GM21515 (cell line): ENCODE measurements around the gene FAM131C.
"Not testable (repeated sequence)": the region's sequence is repeated elsewhere in the genome, so short reads cannot be mapped to it uniquely, and the experiment has no call there.

Source experiments
- ATAC-seq: cut with Tn5 transposase; IDR thresholded peaks from one replicate; pipeline ENCODE4 v1.9.1; 2021; ENCODE audit not compliant: unreplicated experiment

The FAM131C gene

DNA sequence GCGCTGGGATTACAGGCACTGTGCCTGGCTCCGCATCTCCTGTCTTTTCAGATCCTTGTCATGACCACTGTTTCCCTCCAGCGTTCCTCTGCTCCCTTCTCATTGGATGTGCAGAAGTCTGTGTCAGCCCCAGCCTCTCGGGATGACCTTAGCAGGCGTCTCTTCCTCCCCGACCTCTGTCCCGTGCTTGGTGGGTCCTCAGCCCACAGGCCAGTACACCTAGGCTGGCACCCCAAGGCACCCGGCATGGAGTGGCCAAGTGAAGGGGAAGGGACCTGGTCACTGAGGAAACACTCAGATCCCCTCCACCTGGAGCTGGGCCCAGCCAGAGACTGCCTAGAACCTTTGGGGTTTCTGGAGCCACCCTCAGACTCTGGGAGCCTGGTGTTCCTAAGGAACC is 32.3 kb downstream of the FAM131C start:
- no peak for ATAC-seq

DNA sequence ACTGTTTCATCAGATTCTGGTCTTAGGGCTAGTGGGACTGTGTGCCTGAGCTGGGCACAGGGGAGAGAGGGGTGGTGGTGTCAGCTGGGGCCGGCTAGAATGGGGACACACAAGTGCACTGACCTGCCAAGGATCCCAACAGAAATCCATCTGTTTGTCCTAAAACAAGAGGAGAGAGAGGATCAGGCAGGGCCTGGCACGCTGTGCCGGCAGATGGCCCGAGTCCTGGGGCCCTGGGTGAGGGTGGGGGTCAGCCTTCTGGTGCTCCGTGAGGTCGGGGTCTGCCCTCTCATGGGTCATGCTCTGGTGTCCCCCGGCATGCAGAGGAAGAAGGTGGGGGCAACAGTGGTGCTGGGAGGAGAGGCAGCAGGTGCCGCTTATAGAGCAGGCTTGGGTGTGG is 33.6 kb downstream of the FAM131C start:
- not testable (repeated sequence) for ATAC-seq

DNA sequence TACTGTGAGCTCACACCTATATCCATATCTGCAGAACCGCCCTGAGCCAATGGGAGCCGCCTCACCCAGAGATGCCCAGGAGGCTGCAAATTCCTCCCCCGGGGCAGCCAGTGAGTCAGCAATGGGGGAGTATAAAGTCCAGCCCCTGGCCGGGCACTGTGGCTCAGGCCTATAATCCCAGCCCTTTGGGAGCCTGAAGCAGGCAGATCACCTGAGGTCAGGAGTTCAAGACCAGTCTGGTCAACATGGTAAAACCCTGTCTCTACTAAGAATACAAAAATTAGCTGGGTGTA is 34.9 kb downstream of the FAM131C start:
- ATAC-seq = no peak

DNA sequence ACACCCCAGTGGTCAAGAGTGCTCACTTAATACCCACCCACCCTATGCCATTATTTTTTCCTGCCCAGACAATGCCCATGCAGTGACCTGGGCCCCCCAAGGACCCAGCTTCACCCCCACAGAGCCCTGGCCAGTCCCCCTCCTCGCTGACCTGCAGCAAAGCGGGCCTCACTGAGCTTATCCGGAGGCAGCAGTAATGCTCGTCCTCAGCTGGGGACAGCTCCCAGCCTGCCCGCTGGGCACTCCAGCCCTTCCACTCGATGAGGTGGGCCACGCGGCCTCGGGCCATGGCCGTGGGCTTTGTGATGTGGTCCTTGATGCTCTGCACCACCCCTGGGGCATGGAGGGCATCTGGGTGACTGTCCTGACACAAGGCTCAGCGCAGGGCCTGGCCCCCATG is 37.0 kb downstream of the FAM131C start:
- ATAC-seq = not testable (repeated sequence)

DNA sequence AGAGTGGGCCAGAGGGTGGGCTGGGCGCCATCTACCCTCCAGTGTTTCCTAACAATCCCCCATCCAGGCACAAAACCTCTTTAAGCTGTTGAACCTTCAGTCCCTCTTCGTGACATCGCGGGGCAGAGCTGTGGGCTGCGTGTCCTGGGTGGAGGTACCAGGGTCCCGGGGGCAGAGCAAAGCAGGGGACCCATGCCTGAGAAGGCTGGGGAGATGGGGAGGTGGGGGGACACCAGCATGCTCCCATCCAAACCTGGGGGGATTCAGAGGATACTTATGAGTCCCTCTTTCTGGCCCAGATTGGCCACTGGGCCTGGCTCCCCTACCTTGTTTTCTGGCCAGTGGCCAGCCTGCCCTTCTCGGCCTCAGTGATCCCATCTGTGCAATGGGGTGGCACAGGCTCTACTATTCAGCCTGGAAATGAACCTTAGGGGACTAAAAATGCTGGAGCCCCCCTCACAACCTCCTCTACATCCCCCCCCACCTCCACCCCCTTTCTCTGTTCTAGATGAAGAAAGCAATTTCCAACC is 40.3 kb downstream of the FAM131C start:
- not testable (repeated sequence) for ATAC-seq

DNA sequence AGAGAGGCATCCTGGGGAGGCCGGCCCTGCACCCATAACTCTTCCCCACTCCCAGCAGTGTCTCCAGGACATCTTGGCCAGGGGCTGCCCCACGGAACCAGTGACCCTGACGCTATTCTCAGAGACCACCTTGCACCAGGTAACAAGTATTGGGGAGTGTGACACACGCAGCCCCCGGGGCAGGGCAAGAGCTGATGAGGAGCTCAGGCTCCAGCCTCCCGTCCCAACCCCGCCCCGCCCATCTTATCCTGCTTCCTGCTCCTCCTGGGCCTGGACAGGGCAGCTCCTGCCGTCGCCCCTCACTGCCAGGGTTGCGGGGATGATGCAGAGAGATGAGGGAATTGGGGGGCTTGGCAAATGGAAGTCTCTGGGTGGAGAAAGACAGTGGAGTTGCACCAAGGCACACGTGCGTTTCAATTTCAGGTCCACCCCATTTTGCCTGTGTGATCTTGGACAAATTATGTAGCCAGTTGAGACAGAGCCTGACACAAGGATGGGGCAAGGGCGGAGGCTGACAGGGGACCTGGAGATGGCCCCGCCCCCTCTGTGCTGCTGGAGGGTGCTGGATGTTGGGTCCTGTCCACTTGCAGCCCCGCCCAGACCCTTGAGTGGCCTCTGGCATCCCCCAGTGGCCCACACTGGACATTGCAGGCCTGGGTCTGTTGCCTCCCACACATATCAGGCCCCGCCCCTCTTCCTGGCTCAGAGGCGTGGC is 40.9 kb downstream of the FAM131C start:
- no peak for ATAC-seq

DNA sequence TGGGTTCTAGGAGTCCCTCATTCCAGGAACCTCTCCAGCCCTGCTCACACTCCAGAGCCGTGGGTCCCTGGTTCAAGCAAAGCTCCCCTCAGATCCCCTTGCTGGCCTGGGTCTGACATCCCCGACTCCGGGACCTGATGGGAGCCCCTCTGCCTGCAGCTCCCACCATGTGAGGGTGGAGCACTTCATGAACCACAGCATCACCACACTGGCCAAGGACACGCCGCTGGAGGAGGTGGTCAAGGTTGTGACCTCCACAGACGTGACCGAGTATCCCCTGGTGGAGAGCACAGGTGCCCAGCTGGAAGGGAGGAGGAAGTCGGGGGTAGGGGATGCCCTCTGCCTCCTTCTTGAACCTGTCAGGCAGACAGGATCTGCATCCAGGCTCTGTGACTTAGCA is 41.9 kb downstream of the FAM131C start:
- no peak for ATAC-seq

DNA sequence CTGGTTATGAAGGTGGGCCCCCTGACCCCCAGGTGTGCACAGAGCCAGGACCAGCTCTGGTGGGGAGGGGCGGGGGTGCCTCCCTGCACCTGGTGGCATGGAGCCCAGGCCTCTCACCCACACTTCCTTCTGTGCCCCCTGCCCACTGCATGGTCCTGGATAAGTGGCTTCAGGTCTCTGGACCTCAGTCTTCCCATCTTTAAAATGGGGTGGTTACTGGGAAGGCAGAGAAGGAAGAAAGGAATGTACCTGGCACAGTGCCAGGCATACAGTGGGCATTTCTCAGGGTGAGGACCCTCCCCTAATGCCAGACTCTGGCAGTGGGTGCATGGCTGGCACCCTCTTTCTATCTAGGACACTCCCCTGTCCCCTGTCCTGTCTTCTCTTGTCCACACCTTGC is 44.2 kb downstream of the FAM131C start:
- no peak for ATAC-seq

DNA sequence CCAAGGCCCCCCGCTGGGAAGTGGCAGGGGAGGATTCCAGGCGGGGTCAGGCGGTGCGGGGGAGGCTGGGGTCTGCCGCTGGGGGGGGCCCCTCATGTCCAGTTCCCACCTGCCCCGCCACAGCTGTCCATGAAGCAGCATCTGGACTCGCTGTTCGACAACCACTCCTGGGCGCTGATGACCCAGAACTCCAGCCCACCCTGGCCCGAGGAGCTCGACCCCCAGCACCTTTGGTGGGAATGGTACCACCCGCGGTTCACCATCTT is 44.5 kb downstream of the FAM131C start:
- ATAC-seq = not testable (repeated sequence)

DNA sequence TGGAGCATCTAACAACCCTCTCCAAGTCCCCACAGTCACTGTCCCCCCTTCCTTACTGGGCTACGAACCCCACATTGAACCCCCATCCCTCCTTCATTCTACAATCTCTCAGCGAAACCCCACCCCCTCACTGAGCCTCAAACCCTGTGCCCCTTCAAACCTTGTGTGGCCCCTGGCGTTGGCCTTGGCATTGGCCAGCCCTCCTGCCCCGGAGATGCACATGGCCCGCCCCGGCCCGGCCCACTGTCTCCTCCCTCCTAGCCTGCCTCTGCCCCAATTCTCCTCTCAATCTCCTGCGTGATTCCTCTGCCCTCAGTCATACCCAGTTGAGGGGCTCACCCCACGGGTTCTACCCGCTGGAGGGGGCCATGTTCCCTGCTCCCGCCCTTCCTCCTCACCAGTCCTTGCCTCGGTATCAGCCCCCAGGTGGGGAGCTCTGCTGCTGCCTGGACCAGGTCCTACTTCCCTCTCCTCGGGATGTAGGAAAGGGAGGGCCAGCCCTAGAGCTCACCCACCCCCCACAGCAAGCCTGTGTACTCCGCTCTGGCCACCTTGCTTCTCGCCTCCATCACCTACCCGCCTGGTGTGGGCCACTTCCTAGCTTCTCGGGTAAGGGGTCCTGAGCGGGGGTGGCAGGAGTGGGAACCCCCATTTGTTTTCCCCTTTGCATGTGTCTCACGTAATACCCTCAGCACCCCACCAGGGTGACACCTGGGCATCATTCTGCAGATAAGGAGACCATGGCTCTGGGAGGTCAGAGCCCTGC is 45.0 kb downstream of the FAM131C start:
- no peak for ATAC-seq

DNA sequence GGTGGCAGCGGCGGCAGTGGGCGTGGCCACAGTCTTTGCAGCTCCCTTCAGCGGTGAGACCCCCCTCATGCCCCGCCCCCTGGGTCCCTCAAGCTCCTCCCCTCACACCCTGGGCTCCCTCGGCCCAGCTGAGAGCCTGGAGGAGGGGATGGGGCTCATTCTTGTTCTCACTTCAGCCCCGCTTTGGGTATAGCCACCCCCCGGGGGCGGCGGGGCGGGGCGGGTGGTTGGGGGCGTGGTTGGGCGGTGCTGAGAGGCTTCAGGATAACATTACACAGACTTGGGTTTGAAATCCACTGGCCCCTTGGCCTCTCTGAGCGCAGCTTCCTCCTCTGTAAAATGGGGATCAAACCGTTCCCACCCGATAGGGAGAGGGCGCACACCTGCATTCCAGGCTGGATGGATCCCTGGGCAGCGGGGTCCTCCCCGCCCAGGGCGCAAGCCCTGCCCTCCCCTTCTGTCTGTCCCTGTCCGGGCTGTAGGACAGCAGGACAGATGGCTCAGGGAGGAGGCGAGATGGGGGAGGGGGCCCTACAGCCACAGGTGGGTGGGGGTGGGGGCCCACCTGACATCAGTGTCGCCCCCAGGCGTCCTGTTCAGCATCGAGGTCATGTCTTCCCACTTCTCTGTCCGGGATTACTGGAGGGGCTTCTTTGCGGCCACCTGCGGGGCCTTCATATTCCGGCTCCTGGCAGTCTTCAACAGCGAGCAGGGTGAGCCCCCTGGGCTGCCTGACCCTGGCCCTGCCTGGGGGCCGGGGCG is 46.5 kb downstream of the FAM131C start:
- ATAC-seq = no peak

DNA sequence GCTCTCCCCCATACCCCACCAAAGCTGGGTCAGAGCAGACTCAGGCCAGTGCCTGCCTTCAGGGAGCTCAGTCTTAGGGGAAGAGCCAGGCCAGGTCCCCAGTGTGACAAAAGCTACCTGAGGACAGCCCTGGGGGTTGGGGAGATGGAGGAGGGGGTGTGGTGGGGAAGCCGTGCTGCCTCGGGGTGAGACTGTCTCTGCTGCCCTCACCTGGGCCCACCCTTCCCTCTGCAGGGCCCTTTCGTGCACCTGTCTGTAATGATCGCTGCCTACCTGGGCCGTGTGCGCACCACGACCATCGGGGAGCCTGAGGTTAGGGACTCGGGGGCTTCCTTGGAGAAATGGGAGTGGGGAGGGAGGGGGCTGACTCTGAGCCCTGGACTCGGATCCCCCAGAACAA is 47.1 kb downstream of the FAM131C start:
- ATAC-seq = not testable (repeated sequence)

DNA sequence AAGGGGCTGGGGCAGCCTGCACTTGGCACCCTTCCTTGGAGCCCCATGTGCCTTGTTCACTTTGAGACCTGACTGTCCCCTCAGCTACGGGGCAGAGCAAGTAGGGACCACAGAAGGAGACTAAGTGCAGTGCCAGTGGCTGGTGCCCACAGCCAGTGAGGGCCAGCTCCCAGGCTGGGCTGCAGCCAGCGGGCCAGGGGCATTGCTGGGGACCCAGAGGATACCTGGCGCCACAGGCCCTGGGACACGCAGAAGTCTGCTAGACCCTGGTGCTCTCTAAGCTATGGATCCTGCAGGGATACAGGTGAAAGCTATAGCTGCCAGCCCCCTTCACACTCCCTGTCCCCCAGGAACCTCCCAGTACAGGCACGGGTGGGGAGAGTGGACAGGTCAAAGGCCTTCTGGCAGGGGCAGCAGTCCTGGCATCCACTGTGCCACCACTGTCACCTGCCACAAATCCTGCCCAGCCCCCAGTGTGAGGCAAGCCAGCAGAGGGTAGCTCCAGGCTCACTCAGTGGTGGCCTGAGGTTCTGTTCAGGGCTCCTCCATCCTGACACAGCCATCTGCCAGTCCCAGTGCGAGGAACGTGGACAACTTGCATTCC is 50.3 kb downstream of the FAM131C start:
- ATAC-seq = no peak

DNA sequence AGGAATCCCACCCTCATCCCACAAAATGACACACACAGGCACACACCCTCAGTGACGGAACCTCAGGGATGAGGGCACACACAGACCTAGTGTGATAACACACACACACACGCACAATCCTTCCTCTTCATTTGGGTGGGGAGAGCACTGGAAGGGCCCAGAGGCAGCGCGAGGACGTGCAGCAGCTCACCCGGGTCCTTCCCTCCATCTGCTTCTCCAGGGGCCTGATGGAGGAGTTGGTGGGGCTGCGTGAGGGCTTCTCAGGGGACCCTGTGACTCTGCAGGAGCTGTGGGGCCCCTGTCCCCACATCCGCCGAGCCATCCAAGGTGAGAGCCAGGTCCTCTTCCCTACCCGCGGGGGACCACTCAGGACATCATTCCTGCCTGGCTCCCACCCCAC is 51.1 kb downstream of the FAM131C start:
- no peak for ATAC-seq

DNA sequence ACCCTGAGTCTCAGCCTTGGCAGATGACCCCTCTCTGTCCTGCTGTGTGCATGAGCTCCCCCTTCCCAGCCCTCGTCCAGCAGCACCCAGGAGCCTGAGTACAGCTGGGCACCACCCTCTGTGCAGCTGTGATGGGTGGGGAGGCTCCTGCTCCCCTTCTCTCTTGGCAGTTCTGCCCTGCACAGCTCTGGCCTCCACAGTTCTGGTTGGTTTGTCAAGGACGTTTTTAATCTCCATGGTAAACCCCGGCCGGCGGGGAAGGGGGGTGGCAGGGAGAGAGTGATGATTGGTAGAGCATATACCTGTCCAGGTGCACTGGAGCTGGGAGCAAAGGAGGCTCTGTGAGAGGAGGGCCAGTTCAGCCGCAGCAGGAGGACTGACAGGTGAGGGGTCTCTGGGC is 51.8 kb downstream of the FAM131C start, which contains the start of gene CLCNKA:
CLCNKA (plus strand) TSS at position 356 of the 400 bp plus-strand sequence. CDS start 584 bp downstream, outside the sequence.
- ATAC-seq = no peak

DNA sequence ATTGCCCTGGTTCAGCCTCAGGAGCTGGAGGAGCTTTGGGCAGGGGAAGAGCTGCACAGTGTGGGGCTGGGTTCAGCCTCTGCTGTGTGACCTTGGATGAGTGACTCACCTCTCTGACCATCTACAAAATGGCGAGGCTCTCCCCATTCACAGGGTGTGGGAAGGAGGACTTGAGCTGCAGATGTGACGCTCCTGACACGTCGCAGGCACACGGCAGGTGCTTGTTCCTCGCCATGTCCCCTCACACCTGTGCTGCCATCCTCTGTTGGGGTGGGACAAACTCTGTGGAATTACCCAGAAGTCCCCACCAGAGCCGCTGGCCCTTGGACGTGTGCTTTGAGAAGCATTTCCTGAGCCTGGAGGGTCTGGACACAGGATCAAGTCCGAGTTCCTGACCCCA is 52.6 kb downstream of the FAM131C start:
- not testable (repeated sequence) for ATAC-seq

DNA sequence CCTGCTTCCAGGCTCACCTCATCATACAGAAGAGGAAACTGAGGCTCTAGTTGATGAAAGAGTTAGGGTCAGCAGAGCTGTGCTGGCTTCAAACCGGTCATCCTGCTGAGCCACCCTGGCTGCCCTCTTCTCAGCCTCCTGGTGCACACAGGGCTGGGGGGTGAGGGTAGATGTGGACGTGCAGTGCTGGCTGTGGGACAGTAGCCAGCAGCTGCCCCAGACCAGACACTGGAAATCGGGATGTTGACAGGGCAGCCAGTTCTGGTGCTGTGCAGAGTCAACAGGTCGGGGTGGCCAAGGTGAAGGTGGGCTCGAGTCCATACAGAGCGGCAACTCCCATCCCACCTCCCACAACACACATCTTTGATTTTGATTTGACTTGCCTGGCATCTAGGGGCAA is 53.1 kb downstream of the FAM131C start:
- ATAC-seq = no peak

DNA sequence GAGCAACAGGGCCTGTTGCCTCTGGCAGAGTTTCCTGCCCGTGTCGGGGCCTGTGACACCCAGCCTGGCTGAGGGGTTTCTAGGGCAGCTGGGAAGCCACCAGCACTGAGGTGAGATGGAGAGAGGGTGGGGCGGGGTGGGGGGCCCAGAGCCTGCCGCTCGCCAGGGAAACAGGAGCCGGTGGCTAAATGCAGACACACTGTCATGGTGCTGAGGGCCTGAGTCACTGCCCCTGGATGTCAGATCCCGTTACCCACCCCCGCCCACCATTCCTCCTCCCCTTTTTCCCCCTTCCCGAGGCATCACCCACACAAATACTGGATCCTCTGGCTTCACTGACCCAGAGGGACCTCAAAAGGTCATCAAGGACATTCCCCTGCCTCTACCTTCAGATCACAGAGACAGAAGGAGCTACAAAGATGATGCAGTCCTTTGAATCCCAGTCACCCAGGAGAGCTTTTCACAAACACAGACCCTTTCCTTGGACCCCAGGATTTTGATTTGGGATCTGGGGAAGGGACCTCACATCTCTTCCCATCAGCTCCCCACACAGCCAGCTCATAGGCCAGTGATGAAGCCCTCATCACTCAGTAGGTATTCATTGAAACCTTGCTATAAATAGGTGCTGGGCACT is 53.7 kb downstream of the FAM131C start:
- no peak for ATAC-seq

DNA sequence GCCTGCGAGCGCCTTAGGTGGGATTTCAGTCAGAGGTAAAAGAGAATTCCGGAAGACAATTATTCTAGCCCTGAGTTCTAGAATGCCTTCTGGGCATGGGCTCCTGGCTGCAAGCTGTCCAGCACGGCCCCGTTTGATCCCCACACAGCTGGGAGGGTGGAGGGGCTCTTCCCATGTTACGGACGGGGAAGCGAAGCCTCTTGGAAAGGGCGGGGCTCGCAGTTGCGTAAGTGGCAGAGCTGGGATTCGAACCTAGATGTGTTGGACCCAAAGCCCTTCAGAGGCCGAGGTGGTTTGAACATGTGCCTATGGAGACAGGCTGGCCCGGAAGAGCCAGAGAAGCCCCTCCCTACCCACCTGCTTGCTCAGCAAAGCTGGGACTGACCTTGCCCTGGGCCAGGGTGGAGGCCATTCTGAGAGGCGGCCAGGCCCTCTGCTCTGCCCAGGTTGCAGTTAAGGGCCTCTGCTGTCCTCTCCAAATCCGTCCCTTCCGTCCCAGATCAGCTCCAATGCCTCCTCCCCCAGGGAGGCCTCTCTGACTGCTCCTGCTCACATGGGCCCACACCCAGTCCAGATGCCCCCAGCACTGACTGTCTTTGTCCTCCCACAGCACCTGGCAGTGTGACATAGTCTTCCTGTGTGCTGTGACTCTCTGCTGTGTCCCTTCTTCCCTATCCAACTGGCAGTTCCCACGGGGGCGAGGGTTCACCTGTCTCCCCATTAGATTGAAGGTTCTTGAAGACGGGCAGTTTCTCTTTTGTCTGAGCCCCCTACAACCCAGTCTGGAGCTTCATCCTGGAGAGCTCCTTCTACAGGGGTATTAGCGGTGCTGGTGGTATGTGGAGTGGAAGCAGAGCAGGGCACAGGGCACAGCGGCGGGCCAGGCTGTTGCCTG is 54.5 kb downstream of the FAM131C start:
- no peak for ATAC-seq

DNA sequence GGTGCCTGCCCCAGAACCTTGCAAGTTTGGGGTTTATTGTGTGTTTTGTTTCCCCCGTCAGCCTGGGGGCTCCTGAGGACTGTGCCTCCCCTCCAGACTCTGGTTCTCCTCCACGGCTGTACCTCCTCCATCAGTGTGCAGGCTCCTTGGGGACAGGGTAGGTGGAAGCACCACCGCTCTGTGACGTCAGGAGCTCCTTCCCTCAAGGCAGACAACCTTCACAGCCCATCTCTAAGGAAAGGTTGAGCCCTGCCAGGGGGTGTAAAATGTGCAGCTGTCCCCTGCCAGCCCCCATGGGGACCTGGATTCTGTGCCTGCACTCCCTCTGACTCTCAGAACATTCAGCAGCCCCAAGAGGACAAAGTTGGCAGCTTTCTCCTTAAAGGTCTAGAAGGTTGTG is 55.1 kb downstream of the FAM131C start:
- no peak for ATAC-seq
